Skeletal muscle tissue (tissue), 4 donors: ENCODE measurements around the gene ANKRD60. TPM values are rescaled to one million over a fixed set of nuclear protein-coding genes. Genes with fewer than 3 reads are reported as not detected.

Experiments
- H3K27ac ChIP-seq: one replicate; pipeline ENCODE4 v1.7.0; 2013; ENCODE audit warnings: mild to moderate bottlenecking, low read depth, low read length, inconsistent platforms
- H3K27me3 ChIP-seq, 3 donors: one replicate each; pipeline ENCODE4 v1.7.0; 2013; ENCODE audit warnings: low read length in 3 of 3; ENCODE audit not compliant: control insufficient read depth in 3 of 3, insufficient read depth in 3 of 3
- H3K36me3 ChIP-seq, 3 donors: one replicate each; pipeline ENCODE4 v1.7.0; 2013; ENCODE audit warnings: low read length in 3 of 3; ENCODE audit not compliant: control insufficient read depth in 3 of 3, insufficient read depth in 3 of 3
- H3K4me1 ChIP-seq, 3 donors: one replicate each; pipeline ENCODE4 v1.7.0; 2013; ENCODE audit warnings: low read length in 3 of 3, mild to moderate bottlenecking in 3 of 3; ENCODE audit not compliant: control insufficient read depth in 3 of 3, insufficient read depth in 3 of 3
- H3K4me3 ChIP-seq, 3 donors: one replicate each; pipeline ENCODE4 v1.7.0; 2013; ENCODE audit warnings: low read length in 3 of 3
- H3K9ac ChIP-seq, 3 donors: one replicate each; pipeline ENCODE4 v1.7.0; 2013; ENCODE audit warnings: low read length in 3 of 3, mild to moderate bottlenecking in 3 of 3, moderate library complexity in 2 of 3, low read depth in 1 of 3
- H3K9me3 ChIP-seq, 3 donors: one replicate each; pipeline ENCODE4 v1.7.0; 2013; ENCODE audit warnings: low read length in 3 of 3; ENCODE audit not compliant: control insufficient read depth in 3 of 3
- total RNA-seq: library from RNA; depleted of rRNA; stranded (reverse); fragments of >200 nt; gene quantifications from one replicate; pipeline ENCODE4 v1.2.3, GENCODE V29; 2014
- donor health status: Osteomylitis.

ANKRD60 gene
- total RNA-seq, 1 donor from 2014 or later, result not detected

DNA sequence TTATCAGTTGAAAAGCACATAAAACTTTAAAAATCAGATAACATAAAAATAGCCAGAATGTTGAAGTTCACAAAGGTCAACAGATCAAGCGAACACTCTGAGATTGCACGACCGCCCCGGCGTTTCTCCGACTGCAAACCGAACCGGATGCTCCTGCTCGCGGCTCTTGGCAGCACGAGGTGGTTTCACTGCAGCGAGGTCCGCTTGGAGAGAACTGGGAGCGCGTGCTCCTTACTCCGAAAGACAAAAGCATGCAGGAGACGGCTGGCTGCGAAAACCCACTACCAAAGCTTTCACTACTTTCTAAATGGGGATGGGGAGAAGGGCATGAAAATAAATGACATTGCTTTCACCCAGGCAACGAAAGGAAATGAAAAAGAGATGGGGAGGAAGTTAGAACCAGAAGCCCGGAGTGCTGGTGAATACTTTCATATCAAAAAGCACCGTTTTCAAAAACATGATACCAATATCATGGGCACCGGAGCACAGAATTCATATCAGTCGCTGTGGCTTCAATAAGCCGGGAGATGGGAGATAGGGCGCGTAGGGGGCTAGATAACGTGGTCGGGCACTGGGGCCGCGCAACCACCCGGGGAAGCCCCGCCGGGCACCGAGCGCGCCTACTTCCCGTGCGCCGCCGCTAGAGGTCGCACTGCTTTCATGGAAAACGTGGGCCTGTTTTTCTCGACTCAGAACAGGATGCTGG lies 8.3 kb upstream of the ANKRD60 start:
- peak overlapping the region; percentile 18 to 59 (median 54) for H3K9ac ChIP-seq

DNA sequence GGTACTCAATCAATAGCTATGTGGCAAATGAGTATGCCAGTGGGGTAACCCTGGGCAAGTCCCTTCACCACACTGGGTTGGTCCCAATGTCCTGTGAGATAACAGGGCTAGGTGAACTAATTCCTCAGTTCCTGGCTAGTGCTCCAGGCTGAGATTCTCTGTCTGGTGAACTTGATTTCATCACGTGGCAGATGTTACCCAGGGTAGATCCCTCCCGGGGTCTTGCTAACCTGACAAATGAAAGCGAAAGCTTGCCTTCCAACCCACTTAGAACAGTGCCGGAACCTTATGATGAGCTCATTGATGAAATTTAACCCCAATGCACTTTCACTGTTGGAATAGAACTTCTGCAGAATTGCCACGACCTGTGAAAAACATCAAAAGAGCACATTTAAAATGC lies 6.6 kb upstream of the ANKRD60 start:
- peaks cover 3 to 24% (median 16%) of the 10 kb centered on the region in 3 donors for H3K36me3 ChIP-seq
- H3K4me1 ChIP-seq, result peaks cover 4 to 6% (median 6%) of the 10 kb centered on the region in 3 donors
- H3K4me3 ChIP-seq, result no peak overlapping the region
- no peaks in the 10 kb centered on the region for H3K27me3 ChIP-seq
- H3K9ac ChIP-seq, result no peak overlapping the region
- H3K27ac ChIP-seq, result no peak overlapping the region
- no peaks in the 10 kb centered on the region for H3K9me3 ChIP-seq

More for the DNA sequence above, 8.3 kb upstream of the ANKRD60 start:
- Histone ChIP-seq H3K27ac (no peak overlapping the region), H3K9me3 (no peaks in the 10 kb centered on the region), H3K27me3 (no peaks in the 10 kb centered on the region), H3K4me1 (peaks cover 4 to 6% (median 6%) of the 10 kb centered on the region in 3 donors), H3K36me3 (peaks cover 5 to 23% (median 17%) of the 10 kb centered on the region in 3 donors), H3K4me3 (peak overlapping the region; percentile 67 to 76 (median 68))

DNA sequence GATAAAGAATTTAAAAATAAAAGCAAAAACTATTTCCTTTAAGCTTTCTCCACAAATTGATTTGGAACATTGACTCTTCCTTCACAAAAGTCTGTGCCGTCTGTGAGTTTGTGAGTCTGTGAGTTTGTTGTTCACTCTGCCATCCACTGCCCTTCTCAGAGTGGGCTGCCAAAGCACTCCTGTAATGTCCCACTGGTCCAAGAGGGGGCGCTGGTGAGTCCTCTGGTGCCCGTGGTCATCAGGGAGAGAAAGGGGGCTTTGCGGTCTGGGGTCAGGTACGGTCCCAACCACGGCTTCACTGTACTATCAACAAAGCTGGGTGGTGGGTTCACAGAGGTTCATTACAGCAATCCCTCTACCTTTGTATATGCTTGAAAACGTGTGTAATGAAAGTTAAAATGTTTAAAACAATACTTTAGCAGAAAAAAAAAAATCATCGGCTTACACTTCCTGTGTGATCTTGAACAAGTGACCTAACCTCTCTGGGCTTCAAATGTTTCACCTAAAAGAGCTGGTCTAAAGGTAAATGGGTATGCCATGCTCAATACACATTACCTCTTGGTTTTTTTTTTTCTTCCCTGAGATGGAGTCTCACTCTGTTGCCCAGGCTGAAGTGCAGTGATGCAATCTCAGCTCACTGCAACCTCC lies 5.6 kb upstream of the ANKRD60 start:
- Histone ChIP-seq H3K4me3 (no peak overlapping the region), H3K36me3 (peaks cover 3 to 18% (median 9%) of the 10 kb centered on the region in 3 donors), H3K9ac (no peak overlapping the region), H3K4me1 (peaks cover 4 to 6% (median 6%) of the 10 kb centered on the region in 3 donors), H3K27me3 (peaks cover 6 to 7% (median 7%) of the 10 kb centered on the region in 3 donors), H3K9me3 (no peaks in the 10 kb centered on the region), H3K27ac (no peak overlapping the region)

DNA sequence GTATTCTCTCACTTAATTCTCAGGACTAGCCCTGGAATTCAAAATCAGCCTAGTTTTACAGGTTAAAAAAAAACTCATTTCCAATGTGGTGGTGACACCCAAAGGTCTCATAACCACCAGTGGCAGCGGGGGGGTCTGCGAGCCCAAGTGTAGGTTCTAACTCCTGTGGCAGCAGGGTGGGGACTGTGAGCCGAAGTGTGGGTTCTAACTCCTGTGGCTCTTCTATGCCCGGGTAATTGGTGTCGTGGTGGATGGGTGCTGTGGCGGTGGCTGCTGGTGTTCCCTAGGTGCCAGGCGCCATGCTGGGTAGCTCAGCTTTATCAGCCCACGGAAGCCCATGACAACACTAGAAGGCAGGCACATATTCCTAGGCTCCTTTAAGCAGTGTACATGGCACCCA lies 4.9 kb upstream of the ANKRD60 start:
- Histone ChIP-seq H3K4me1 (peaks cover 4 to 6% (median 6%) of the 10 kb centered on the region in 3 donors), H3K36me3 (peaks cover 3 to 18% (median 9%) of the 10 kb centered on the region in 3 donors), H3K27ac (no peak overlapping the region), H3K4me3 (no peak overlapping the region), H3K9me3 (no peaks in the 10 kb centered on the region), H3K9ac (no peak overlapping the region), H3K27me3 (peaks cover 10 to 11% (median 10%) of the 10 kb centered on the region in 3 donors)

- no peak overlapping the region for H3K27ac ChIP-seq
Measured at GRCh38 chr20:58231683-58232082, 3.2 kb upstream of the ANKRD60 start.

GRCh38 chr20:58229198-58229798 lies 845 bp upstream of the ANKRD60 start:
- Histone ChIP-seq H3K36me3 (peaks cover 0 to 12% (median 3%) of the 10 kb centered on the region in 3 donors), H3K4me1 (peaks cover 0 to 2% (median 2%) of the 10 kb centered on the region in 3 donors), H3K4me3 (no peak overlapping the region), H3K27me3 (peaks cover 37 to 43% (median 39%) of the 10 kb centered on the region in 3 donors), H3K9ac (no peak overlapping the region), H3K27ac (no peak overlapping the region), H3K9me3 (no peaks in the 10 kb centered on the region)

More at GRCh38 chr20:58231683-58232082, 3.2 kb upstream of the ANKRD60 start:
- Histone ChIP-seq H3K9ac (no peak overlapping the region), H3K9me3 (no peaks in the 10 kb centered on the region), H3K4me3 (no peak overlapping the region), H3K36me3 (peaks cover 3 to 18% (median 9%) of the 10 kb centered on the region in 3 donors), H3K4me1 (peaks cover 3 to 7% (median 4%) of the 10 kb centered on the region in 3 donors), H3K27me3 (peaks cover 26 to 27% (median 27%) of the 10 kb centered on the region in 3 donors)

DNA sequence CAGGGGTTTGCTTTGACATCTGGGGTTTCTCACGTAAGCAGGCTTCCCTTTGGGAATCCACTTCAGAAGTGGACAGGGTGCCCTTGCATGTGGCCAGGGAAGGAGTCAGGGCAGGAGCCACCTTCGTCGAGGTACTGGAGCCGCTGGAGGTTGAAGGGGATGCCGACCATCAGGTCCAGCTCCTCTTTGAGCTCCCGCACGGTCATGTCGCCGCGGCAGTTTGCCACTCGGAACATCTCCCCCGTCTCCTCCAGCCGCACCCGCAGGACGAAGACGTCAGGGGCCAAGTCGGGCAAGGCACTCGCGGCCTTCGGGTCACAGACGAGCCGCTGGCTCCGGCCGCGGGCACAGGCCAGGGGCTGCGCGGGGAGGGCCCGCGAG lies 360 bp downstream of the ANKRD60 start:
- Histone ChIP-seq H3K27ac (no peak overlapping the region), H3K4me3 (no peak overlapping the region), H3K27me3 (peaks cover 37 to 46% (median 39%) of the 10 kb centered on the region in 3 donors), H3K4me1 (peaks cover 0 to 2% (median 2%) of the 10 kb centered on the region in 3 donors), H3K9me3 (no peaks in the 10 kb centered on the region), H3K9ac (no peak overlapping the region), H3K36me3 (peaks cover 0 to 10% (median 3%) of the 10 kb centered on the region in 3 donors)

- Histone ChIP-seq H3K9me3 (no peaks in the 10 kb centered on the region), H3K27me3 (peaks cover 37 to 47% (median 39%) of the 10 kb centered on the region in 3 donors), H3K9ac (no peak overlapping the region), H3K36me3 (peaks cover 0 to 5% (median 2%) of the 10 kb centered on the region in 3 donors), H3K4me1 (peaks cover 0 to 2% (median 2%) of the 10 kb centered on the region in 3 donors), H3K4me3 (no peak overlapping the region), H3K27ac (no peak overlapping the region)
Measured at GRCh38 chr20:58227391-58228102, 906 bp downstream of the ANKRD60 start.

GRCh38 chr20:58225452-58226200 lies 2.8 kb downstream of the ANKRD60 start:
- Histone ChIP-seq H3K4me3 (no peak overlapping the region), H3K9ac (no peak overlapping the region), H3K9me3 (no peaks in the 10 kb centered on the region), H3K27me3 (peaks cover 50 to 64% (median 56%) of the 10 kb centered on the region in 3 donors), H3K27ac (no peak overlapping the region), H3K4me1 (peaks cover 0 to 2% (median 2%) of the 10 kb centered on the region in 3 donors), H3K36me3 (no peaks in the 10 kb centered on the region)
